Fibroblast of skin of left quadriceps (primary cell): Measurements from ENCODE around the gene DGCR6L.
"Not testable (repeated sequence)": the region's sequence is repeated elsewhere in the genome, so short reads cannot be mapped to it uniquely, and the experiment has no call there.

Experiments
- DNase-seq, 2 experiments: peaks; one replicate each; pipeline ENCODE4 v3.0.0-alpha.2; 2013; ENCODE audit warnings: low read depth in 2 of 2

Gene DGCR6L

DNA sequence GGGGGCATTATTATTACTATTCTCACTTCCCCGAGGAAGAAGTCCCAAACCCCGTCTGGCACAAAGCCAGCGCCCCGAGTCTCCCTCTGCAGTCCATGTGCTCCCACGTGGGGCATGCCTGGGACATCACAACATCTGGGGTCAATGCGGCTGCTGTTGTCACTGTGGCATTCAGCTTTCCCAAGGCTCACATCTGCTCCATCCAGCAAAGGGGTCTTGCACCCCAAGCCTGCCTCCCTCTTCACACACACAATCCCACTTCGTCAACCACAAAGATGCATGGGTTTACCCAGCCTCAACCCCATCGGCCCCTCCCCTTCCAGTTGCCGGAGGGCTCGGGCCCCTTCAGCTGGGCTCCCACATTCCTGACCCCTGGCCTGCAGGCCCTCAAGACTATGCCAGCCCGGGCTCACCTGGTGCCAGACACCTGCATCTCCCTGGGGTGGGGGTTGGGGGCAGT lies 28.2 kb downstream of the DGCR6L start:
- DNase-seq: no peak

DNA sequence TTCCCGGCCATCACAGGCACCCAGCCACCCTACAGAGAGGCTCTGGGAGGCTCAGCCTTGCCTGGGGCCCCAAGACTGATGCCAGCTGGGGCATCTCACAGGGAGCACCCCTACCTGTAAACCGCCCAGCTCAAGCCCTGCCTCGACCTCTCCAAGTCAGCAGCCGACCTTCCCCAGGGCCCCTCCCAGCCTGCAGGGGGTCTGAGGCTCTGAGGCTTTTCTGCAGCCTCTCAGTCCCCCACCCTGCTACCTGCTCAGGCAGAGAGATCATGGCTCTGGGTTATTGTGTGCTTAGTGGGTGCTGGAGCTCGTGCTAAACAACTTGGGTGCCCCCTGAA lies 28.6 kb downstream of the DGCR6L start:
- DNase-seq: no peak

- no peak for DNase-seq
Measured at GRCh38 chr22:20290578-20291248, 29.1 kb downstream of the DGCR6L start.

GRCh38 chr22:20290045-20290392 lies 29.8 kb downstream of the DGCR6L start:
- no peak for DNase-seq

DNA sequence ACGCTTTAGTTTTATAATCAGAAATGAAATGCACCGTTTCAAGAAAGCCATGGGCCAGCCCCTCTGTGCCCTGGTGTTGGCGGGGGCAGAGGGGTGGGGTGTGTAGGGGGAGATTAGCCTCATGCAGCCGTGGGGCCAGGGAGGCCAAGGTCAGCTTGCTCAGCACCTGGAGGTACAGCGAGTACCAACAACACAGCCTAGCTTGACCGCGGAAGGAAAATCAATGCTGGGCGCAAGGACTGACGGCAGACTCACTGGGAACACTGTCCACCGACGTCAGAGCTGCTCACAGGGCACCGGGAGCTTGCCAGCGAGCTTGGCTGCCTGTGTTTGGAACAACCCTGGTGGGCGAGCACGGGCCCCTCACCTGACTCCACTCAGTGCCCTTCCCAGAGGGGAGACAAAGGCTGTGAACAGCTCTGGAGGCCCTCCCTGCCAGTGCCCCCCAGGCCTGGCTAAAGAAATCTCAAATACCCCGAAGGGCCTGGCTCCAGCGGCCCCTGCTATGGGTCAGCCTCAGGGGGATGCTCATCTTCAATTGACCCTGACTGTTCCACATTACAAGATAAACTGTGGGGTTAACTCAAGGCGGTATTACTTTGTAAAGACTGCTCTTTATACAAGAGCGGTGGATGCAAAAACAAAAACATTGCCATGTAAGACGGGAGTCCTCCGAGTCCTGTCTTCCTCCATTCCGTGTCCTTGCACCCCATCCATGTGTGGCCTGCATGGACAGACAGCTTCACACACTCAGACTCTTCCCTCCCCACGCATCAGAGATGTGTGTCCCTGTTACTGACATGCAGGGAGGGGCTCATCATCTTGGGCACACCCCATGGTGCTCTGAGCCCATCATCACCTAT lies 30.4 kb downstream of the DGCR6L start:
- DNase-seq: not testable (repeated sequence)

- DNase-seq: not testable (repeated sequence)
Measured at GRCh38 chr22:20286784-20287423, 33.0 kb downstream of the DGCR6L start.

- DNase-seq: not testable (repeated sequence)
Measured at GRCh38 chr22:20286312-20286660, 33.6 kb downstream of the DGCR6L start.

DNA sequence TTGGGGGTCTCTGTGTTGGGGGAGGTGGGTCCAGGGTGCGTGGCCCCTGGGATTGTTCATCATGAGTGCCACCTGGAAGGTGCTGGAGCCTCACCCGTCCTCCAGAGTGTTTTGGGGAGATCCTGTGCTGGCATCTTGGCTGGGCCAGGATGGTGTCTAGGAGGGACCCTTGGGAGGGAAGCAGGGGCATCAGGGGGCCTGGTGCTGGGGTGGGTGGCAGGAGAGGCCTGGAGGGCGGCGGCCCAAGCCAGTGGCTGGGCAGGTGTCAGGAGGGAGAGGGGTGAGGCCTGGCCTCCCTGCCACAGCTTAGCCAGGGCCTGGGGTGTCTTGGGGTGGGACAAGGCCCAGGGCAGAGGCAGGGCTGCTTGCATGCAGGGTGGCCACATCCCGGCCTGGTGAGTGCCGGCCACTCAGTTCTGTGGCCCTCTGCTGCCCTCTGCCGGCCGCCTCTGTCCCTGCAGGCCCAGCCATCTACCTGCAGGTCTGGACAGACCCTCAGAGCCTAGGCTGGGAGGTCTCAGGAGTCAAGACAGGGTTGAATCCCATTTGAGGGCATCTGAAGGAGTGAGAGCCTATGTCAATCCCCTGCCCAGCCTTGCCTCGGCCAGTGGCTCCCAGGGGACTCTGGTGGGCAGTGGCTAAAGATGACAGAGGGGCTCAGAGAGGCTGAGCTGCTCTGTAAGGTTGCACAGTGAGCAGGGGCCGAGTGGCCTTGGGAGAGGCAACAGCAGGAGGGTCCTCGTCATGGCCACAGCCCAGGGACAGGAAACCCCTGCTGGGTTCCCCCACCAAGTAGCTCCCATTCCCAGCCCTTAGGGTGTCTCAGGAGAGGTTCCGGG lies 34.2 kb downstream of the DGCR6L start:
- DNase-seq: not testable (repeated sequence)

DNA sequence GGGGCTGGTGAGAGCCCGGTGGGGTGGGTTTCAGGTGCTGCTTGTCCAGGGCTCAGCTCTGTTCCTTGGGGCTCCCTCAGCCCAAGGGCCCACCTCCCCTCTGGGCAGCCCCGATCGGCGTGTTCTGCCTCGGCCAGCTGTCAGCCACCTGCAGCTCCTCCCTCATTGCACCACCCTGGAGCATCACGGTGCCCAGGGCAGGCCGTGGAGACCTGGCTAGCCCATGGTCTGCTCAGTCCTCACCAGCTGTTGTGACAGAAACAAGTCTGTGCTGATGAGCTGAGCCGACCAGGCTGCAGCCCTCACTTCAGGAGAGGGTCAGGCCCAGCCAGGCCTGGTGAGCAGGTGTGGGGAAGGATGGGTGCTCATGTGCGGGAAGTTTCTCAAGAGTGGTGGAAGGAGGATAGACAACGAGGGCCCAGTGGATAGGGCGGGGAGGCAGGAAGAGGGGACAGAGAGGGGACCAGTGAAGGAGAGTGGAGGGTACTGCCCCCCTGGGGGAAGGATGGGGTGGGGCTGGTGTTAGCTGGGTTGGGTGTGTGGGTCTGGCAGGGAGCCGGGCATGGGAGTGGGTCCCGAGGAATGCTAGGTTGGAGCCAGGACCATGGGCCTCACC lies 35.3 kb downstream of the DGCR6L start:
- DNase-seq: no peak

DNA sequence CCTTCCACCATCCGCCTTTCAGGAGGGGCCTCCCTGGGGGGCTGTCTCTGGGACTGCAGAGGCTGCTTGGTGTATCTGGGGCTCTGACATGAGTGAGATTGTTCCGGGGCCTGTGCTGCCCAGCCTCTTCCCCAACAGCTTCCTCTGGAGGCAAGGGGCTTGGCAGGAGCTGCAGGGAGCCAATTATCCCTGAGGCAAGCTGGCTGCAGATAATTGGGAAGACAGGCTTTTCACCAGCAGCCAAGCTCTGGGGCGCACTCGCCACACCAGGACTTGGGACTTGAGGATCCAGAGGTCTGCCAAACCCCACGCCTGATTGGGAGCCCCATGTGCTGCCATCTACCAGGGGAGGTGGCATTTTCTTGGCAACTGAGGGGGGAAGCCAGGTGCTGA lies 36.2 kb downstream of the DGCR6L start:
- no peak for DNase-seq

GRCh38 chr22:20282901-20283673 lies 36.8 kb downstream of the DGCR6L start:
- DNase-seq: no peak

DNA sequence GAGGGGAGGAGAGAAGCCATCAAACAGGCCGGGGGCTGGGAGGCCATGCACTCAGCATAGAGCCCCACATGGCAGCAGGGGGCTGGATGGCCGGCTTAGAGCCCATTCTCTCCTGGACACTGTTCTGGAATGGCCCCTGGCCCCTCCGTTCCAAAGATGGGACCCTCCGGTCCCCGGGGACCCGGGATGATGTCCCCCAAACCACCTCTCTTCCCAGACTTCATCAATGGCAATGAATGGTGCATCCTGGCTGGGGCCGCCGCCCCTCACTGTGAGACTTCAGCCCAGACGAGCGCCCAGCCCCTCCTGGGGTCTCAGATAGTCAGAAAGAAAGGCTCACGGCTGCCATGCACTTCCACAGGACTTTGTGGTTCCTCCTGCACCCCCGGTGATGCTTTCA lies 38.0 kb downstream of the DGCR6L start:
- DNase-seq: no peak

GRCh38 chr22:20281473-20281872 lies 38.4 kb downstream of the DGCR6L start:
- DNase-seq: not testable (repeated sequence)

GRCh38 chr22:20280866-20281265 lies 39.0 kb downstream of the DGCR6L start:
- no peak for DNase-seq

GRCh38 chr22:20280163-20280562 lies 39.7 kb downstream of the DGCR6L start:
- not testable (repeated sequence) for DNase-seq

DNA sequence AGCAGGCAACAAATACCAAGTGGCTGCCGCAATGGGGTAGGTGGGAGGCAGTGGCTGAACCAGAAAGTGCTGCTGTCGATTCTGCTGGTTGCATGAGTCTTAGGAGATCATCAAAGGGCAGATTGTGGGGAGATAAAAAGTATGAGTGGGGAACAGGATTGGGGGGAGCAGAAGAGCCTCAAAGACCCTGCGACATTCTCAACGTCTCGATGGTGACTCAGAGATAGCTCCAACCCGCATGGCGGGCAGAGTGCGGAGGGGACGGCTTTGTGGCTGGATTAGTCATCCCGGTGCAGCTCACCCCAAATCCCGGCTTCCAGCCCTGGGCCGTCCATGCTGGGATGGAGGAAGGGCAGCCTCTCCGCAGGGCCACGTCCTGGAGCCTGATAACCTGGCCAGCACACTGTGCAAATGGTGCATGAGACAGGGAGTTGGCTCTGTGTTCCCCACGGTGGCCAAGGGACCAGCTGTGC lies 40.2 kb downstream of the DGCR6L start:
- DNase-seq: no peak

GRCh38 chr22:20278726-20279490 lies 41.0 kb downstream of the DGCR6L start:
- not testable (repeated sequence) for DNase-seq

GRCh38 chr22:20277936-20278635 lies 41.8 kb downstream of the DGCR6L start:
- DNase-seq: not testable (repeated sequence)

DNA sequence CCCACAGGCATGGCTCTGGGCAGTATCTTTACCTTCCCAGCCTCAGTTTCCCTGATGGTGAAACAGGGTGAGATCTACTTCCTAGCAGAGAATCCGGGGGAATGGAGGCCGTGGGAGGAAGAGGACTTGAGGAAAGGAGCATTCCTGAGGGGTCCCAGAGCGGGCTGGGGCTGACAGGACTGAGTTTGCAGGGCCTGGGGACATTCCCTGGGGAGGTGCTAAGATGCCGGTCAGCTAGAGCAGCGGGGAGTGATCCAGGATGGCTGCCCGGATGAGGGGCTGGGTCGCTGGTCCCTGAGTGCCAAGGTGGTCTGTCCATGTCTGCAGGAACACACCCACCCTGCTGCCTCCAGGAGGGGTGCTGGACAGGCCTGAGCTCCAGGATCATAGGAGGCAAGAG lies 43.4 kb downstream of the DGCR6L start:
- no peak for DNase-seq
